GM18517 (cell line): ENCODE data around the gene CSMD2.
"Not testable (repeated sequence)": the region's sequence is repeated elsewhere in the genome, so short reads cannot be mapped to it uniquely, and the experiment has no call there.

Experiments used
- ATAC-seq: cut with Tn5 transposase; IDR thresholded peaks from one replicate; pipeline ENCODE4 v1.9.1; 2021; ENCODE audit warnings: mild to moderate bottlenecking, moderate library complexity; ENCODE audit not compliant: unreplicated experiment

The CSMD2 gene

GRCh38 chr1:33516891-33517567 lies 648.0 kb downstream of the CSMD2 start:
- no peak for ATAC-seq

GRCh38 chr1:33516428-33516827 lies 648.6 kb downstream of the CSMD2 start:
- ATAC-seq: no peak

- ATAC-seq: no peak
Observed at GRCh38 chr1:33515607-33516006, 649.4 kb downstream of the CSMD2 start.

GRCh38 chr1:33515112-33515511 lies 649.9 kb downstream of the CSMD2 start:
- ATAC-seq: no peak

- ATAC-seq: no peak
Observed at GRCh38 chr1:33512226-33513011, 652.6 kb downstream of the CSMD2 start.

- not testable (repeated sequence) for ATAC-seq
Observed at GRCh38 chr1:33509276-33509675, 655.8 kb downstream of the CSMD2 start.

- no peak for ATAC-seq
Observed at GRCh38 chr1:33508151-33508550, 656.9 kb downstream of the CSMD2 start.

- ATAC-seq: no peak
Observed at GRCh38 chr1:33507661-33508060, 657.4 kb downstream of the CSMD2 start.

GRCh38 chr1:33503506-33503905 lies 661.5 kb downstream of the CSMD2 start:
- no peak for ATAC-seq

- no peak for ATAC-seq
Observed at GRCh38 chr1:33502726-33503125, 662.3 kb downstream of the CSMD2 start.

- ATAC-seq: no peak
Observed at GRCh38 chr1:33501774-33502173, 663.3 kb downstream of the CSMD2 start.

GRCh38 chr1:33501309-33501708 lies 663.7 kb downstream of the CSMD2 start:
- ATAC-seq: no peak

GRCh38 chr1:33500547-33500946 lies 664.5 kb downstream of the CSMD2 start:
- no peak for ATAC-seq

GRCh38 chr1:33497410-33497809 lies 667.6 kb downstream of the CSMD2 start:
- ATAC-seq: no peak

GRCh38 chr1:33494929-33495328 lies 670.1 kb downstream of the CSMD2 start:
- ATAC-seq: no peak

GRCh38 chr1:33488624-33489023 lies 676.4 kb downstream of the CSMD2 start:
- ATAC-seq: no peak

GRCh38 chr1:33482412-33482811 lies 682.6 kb downstream of the CSMD2 start:
- no peak for ATAC-seq

GRCh38 chr1:33477451-33477850 lies 687.6 kb downstream of the CSMD2 start:
- ATAC-seq: no peak

GRCh38 chr1:33473900-33474299 lies 691.1 kb downstream of the CSMD2 start:
- ATAC-seq: no peak

- peak; percentile 93 for ATAC-seq
Observed at GRCh38 chr1:33472269-33472980, 692.6 kb downstream of the CSMD2 start, which contains the start of gene ZSCAN20. TSS of gene ZSCAN20 (plus strand) at chr1:33472645. CDS start at chr1:33479289, 6,644 bp downstream.

GRCh38 chr1:33471416-33471815 lies 693.6 kb downstream of the CSMD2 start:
- ATAC-seq: no peak
